KMS-11 (cell line): ENCODE measurements around the gene DAPK3.

Experiments
- H2AFZ ChIP-seq: fragments of 200-600 bp; sonication (generic); 2 replicates; pipeline ENCODE4 v1.6.1; 2016; ENCODE audit warnings: antibody characterized with exemption, mixed run types, low read depth
- H3K27ac ChIP-seq: fragments of 200-600 bp; sonication (generic); 2 replicates; pipeline ENCODE4 v1.6.1; 2016; ENCODE audit warnings: mild to moderate bottlenecking, mixed run types
- H3K27me3 ChIP-seq: fragments of 200-600 bp; sonication (generic); 2 replicates; pipeline ENCODE4 v1.6.1; 2017; ENCODE audit warnings: mild to moderate bottlenecking, low read depth, mixed run types, moderate library complexity; ENCODE audit not compliant: insufficient read depth
- H3K36me3 ChIP-seq: fragments of 200-600 bp; sonication (generic); 2 replicates; pipeline ENCODE4 v1.6.1; 2017; ENCODE audit warnings: mild to moderate bottlenecking, mixed run types; ENCODE audit not compliant: insufficient read depth
- H3K4me1 ChIP-seq: fragments of 200-600 bp; sonication (generic); 2 replicates; pipeline ENCODE4 v1.6.1; 2016; ENCODE audit warnings: mild to moderate bottlenecking, low read depth, mixed run types; ENCODE audit not compliant: poor library complexity, severe bottlenecking
- H3K4me2 ChIP-seq: fragments of 200-600 bp; sonication (generic); 2 replicates; pipeline ENCODE4 v1.7.0; 2016; ENCODE audit warnings: mild to moderate bottlenecking, mixed run types
- H3K4me3 ChIP-seq: fragments of 200-600 bp; sonication (generic); IDR thresholded peaks from 2 replicates; pipeline ENCODE4 v1.6.1; 2017; ENCODE audit warnings: low read depth, low read length, mixed read lengths; ENCODE audit not compliant: insufficient read depth
- H3K79me2 ChIP-seq: fragments of 200-600 bp; sonication (generic); 2 replicates; pipeline ENCODE4 v1.6.1; 2016; ENCODE audit warnings: low read depth, mixed run types; ENCODE audit not compliant: insufficient read depth
- H3K9ac ChIP-seq: fragments of 200-600 bp; sonication (generic); 2 replicates; pipeline ENCODE4 v1.6.1; 2016; ENCODE audit warnings: mild to moderate bottlenecking, mixed run types
- H4K20me1 ChIP-seq: fragments of 200-600 bp; sonication (generic); 2 replicates; pipeline ENCODE4 v1.6.1; 2016; ENCODE audit warnings: mild to moderate bottlenecking, mixed run types; ENCODE audit not compliant: insufficient read depth
- CTCF ChIP-seq: fragments of 200-600 bp; sonication (generic); conservative IDR thresholded peaks from 2 replicates; pipeline ENCODE4 v1.6.1; 2017; ENCODE audit warnings: low read depth, mild to moderate bottlenecking, antibody characterized with exemption, low read length, moderate library complexity, mixed read lengths

The DAPK3 gene

GRCh38 chr19:3923096-3923758 is 47.7 kb downstream of the DAPK3 start:
- no peaks in the 10 kb centered on the region for H3K4me1 ChIP-seq
- H4K20me1 ChIP-seq = no peaks in the 10 kb centered on the region
- TF ChIP-seq CTCF = no peak
- no peaks in the 10 kb centered on the region for H3K79me2 ChIP-seq
- peaks cover 81% of the 10 kb centered on the region for H3K27me3 ChIP-seq
- H3K4me2 ChIP-seq = no peak overlapping the region
- no peak overlapping the region for H3K27ac ChIP-seq
- H3K36me3 ChIP-seq = no peaks in the 10 kb centered on the region
- H2AFZ ChIP-seq = no peak overlapping the region
- no peak overlapping the region for H3K4me3 ChIP-seq
- H3K9ac ChIP-seq = no peak overlapping the region

- Histone ChIP-seq H2AFZ (no peak overlapping the region), H3K4me1 (no peaks in the 10 kb centered on the region), H3K36me3 (no peaks in the 10 kb centered on the region), H3K79me2 (no peaks in the 10 kb centered on the region), H3K4me2 (no peak overlapping the region), H3K4me3 (no peak overlapping the region), H3K27ac (no peak overlapping the region), H4K20me1 (no peaks in the 10 kb centered on the region), H3K27me3 (peaks cover 70% of the 10 kb centered on the region), H3K9ac (no peak overlapping the region)
- no peak for TF ChIP-seq CTCF
Observed at GRCh38 chr19:3919793-3920192, 51.1 kb downstream of the DAPK3 start.

- H3K36me3 ChIP-seq = no peaks in the 10 kb centered on the region
- no peak overlapping the region for H3K27ac ChIP-seq
- H3K4me1 ChIP-seq = no peaks in the 10 kb centered on the region
- peaks cover 64% of the 10 kb centered on the region for H3K27me3 ChIP-seq
- H4K20me1 ChIP-seq = no peaks in the 10 kb centered on the region
- H3K9ac ChIP-seq = no peak overlapping the region
- no peak overlapping the region for H2AFZ ChIP-seq
- TF ChIP-seq CTCF = no peak
- H3K79me2 ChIP-seq = no peaks in the 10 kb centered on the region
- H3K4me3 ChIP-seq = no peak overlapping the region
- H3K4me2 ChIP-seq = no peak overlapping the region
Observed at GRCh38 chr19:3916033-3916432, 54.9 kb downstream of the DAPK3 start.

GRCh38 chr19:3914199-3914598 is 56.7 kb downstream of the DAPK3 start:
- Histone ChIP-seq H3K4me3 (no peak overlapping the region), H3K4me1 (no peaks in the 10 kb centered on the region), H3K27me3 (peaks cover 53% of the 10 kb centered on the region), H4K20me1 (no peaks in the 10 kb centered on the region), H3K4me2 (no peak overlapping the region), H3K27ac (no peak overlapping the region), H2AFZ (no peak overlapping the region), H3K36me3 (no peaks in the 10 kb centered on the region), H3K79me2 (no peaks in the 10 kb centered on the region), H3K9ac (no peak overlapping the region)
- no peak for TF ChIP-seq CTCF
